T-helper 1 cell treated with Interleukin-12 subunit alpha and Interleukin-12 subunit beta and Interleukin-4 antibody, amounts not matched to agents 30 μg/mL and 1 μg/mL, for 36 hours (primary cell): ENCODE results near the gene FLRT1.

Experiments used
- H3K27ac Mint-ChIP-seq: one replicate; pipeline ENCODE4 v1.8.0; 2021; ENCODE audit warnings: mild to moderate bottlenecking, mixed read lengths
- H3K27me3 Mint-ChIP-seq: one replicate; pipeline ENCODE4 v1.8.0; 2021; ENCODE audit warnings: low read depth, mixed read lengths
- H3K36me3 Mint-ChIP-seq: one replicate; pipeline ENCODE4 v1.8.0; 2021; ENCODE audit warnings: low read depth, mixed read lengths
- H3K4me1 Mint-ChIP-seq: one replicate; pipeline ENCODE4 v1.8.0; 2021; ENCODE audit warnings: low read depth, mixed read lengths
- H3K4me3 Mint-ChIP-seq: one replicate; pipeline ENCODE4 v1.8.0; 2021; ENCODE audit warnings: mild to moderate bottlenecking, moderate library complexity, mixed read lengths
- H3K9me3 Mint-ChIP-seq: one replicate; pipeline ENCODE4 v1.8.0; 2021; ENCODE audit warnings: mixed read lengths

The FLRT1 gene

DNA sequence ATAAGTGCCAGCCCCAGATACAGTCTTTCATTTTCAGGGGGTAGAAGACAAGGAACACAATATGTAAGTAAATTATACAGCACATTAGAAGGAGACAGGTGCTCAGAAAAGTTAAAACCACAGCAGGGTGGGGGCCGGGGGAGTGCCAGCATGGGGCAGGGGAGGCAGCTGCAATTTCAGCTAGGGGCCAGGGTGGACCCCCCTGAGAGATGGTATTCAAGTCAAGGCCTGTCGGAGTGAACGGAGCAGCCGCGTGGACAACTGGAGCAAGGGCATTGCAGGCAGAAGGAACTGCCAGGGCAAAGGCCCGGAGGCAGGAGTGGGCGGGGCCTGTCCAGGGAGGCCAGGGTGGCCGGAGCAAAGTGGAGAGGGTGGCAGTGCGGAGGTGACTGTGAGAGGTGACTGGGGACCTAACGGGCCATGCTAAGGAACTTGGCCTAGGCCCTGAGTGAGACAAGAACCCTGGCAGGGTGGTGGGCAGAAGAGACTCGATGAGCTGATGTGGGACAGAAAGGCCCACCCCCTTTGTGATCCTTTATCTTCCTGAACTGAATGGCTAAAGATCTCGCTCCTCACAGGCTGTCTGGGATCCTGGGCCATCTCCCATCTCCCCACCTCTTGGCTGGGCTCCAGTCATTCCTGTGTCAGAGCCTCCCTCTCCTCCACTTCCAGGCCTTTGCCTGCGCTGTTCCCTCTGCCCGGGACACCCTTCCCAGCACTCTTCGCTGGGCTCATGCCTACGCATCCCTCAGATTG is 22.4 kb upstream of the FLRT1 start:
- no peak overlapping the region for H3K27ac Mint-ChIP-seq
- no peaks in the 10 kb centered on the region for H3K4me1 Mint-ChIP-seq
- no peaks in the 10 kb centered on the region for H3K36me3 Mint-ChIP-seq
- H3K27me3 Mint-ChIP-seq: peaks cover 8% of the 10 kb centered on the region
- peaks cover 12% of the 10 kb centered on the region for H3K9me3 Mint-ChIP-seq
- H3K4me3 Mint-ChIP-seq: no peak overlapping the region

DNA sequence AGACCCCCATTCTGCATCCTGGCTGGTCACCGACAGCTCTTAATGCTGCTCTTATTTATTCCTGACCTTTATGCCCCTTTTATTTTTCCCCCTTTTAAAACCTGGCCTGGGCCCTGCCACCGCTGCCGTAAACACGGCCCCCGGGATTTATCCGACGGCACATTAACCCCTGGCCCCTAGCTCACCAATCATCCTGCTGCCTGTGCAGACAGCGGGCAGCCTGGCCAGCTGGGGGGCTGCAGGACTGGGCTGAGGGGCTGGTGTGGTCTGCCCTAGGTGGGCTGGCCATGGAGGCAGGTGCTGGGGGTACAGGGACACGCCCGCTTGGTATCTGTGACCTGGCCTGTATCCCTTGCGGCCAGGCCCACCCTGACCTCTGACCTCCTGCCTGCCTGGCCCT is 21.4 kb upstream of the FLRT1 start:
- H3K4me3 Mint-ChIP-seq: no peak overlapping the region
- H3K36me3 Mint-ChIP-seq: no peaks in the 10 kb centered on the region
- H3K27ac Mint-ChIP-seq: no peak overlapping the region
- H3K9me3 Mint-ChIP-seq: peaks cover 12% of the 10 kb centered on the region
- no peaks in the 10 kb centered on the region for H3K27me3 Mint-ChIP-seq
- no peaks in the 10 kb centered on the region for H3K4me1 Mint-ChIP-seq

DNA sequence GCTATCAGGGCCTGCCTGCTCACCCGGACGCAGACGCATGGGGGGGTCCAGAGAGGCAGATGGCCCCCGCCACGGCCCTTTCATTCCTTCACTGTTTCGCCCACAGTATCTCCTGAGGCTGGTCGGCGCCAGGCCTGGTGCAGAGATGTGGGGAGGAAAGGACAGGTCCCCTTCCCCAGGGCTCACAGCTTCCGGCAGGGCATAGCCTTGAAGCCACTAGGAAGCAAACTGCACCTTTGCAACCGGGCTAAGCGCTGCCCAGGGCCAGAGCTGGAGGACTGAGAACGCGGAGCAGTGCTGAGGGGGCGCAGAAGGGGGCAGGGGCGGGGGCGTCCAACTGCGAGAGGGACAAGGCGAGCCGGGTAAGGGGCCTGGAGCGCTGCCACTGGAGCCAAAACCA is 20.2 kb upstream of the FLRT1 start:
- H3K4me3 Mint-ChIP-seq: no peak overlapping the region
- H3K36me3 Mint-ChIP-seq: no peaks in the 10 kb centered on the region
- H3K27me3 Mint-ChIP-seq: no peaks in the 10 kb centered on the region
- H3K27ac Mint-ChIP-seq: no peak overlapping the region
- peaks cover 6% of the 10 kb centered on the region for H3K9me3 Mint-ChIP-seq
- H3K4me1 Mint-ChIP-seq: no peaks in the 10 kb centered on the region

DNA sequence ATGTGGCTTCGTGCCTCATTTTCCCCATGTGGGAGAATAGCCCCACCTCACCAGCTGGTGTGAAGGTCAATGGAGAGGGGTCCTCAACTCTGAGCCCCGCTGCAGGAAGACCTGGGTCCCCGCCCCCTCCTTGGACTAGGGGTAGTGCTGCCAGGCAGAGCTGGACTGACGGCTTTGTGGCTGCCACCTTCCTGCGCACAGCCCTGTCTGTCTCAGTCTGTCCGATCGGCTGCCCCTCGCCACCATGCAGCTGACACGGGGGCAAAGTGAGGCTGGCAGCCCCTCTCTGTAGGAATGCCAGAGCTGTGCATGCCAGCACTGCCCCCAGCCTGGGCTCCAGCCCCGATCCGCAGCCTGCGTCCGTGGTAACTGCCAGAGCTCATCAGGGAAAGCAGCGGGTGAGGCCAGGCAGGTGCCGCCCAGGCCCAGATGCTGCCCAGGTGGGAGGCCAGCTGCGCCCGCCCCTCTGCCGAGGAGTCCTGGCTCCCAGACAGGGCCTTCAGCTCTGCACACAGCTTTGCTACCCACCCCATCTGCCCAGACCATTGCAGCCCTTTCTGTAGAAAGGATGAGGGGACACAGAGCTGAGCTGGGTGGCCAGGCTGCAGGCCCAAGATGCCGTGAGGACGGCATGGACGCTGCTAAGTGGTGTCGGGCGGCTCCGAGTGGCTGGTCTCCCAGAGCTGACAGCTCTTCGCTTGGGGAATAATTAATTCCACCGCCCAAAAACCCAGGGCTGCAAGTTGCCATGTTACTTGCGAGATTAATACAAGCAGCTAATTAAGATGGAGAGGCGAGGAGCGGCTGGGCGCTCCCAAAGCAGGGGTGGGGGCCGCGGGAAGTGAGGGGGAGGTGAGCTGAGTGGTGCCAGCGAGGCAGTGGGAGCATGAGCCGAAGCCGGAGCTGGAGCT is 19.5 kb upstream of the FLRT1 start:
- H3K9me3 Mint-ChIP-seq: peaks cover 2% of the 10 kb centered on the region
- no peaks in the 10 kb centered on the region for H3K36me3 Mint-ChIP-seq
- H3K4me3 Mint-ChIP-seq: no peak overlapping the region
- H3K4me1 Mint-ChIP-seq: no peaks in the 10 kb centered on the region
- no peaks in the 10 kb centered on the region for H3K27me3 Mint-ChIP-seq
- H3K27ac Mint-ChIP-seq: no peak overlapping the region

DNA sequence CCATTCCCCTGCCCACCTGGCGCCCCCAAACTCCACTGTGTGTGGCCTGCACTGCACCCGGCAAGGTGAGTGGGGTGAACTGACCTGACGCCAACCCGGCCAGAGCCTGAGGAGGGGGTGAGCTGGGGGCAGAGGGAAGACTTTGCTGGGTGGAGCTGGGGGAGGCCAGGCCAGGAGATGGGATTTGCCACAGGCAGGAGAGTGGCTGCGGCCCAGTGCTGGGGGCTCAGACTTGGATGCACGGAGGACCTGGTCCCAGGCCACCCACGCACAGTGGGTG is 17.8 kb upstream of the FLRT1 start:
- Mint-ChIP-seq H3K9me3 (no peaks in the 10 kb centered on the region), H3K4me3 (no peak overlapping the region), H3K27me3 (no peaks in the 10 kb centered on the region), H3K36me3 (no peaks in the 10 kb centered on the region), H3K4me1 (no peaks in the 10 kb centered on the region), H3K27ac (no peak overlapping the region)

DNA sequence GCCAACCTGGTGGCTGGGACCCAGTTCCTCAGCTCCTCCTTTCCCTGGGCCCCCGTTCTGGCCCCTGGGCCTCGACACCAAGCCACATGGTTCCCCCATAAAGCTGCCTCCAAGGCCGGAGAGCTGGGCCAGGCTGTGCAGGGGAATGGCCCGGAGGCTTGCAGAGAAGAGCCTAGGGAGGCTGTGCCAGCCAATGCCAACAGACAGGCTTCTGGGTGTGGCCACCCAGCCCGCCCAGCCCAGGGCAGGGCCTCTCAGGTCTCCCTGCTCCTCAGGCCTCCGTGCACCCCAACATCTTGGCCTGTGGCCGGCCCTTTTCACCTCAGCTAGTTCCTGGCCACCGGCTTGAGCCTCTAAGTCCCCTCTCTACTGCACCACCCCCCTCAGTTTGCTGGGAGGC is 17.4 kb upstream of the FLRT1 start:
- no peaks in the 10 kb centered on the region for H3K36me3 Mint-ChIP-seq
- no peaks in the 10 kb centered on the region for H3K4me1 Mint-ChIP-seq
- H3K27ac Mint-ChIP-seq: no peak overlapping the region
- no peak overlapping the region for H3K4me3 Mint-ChIP-seq
- H3K9me3 Mint-ChIP-seq: no peaks in the 10 kb centered on the region
- no peaks in the 10 kb centered on the region for H3K27me3 Mint-ChIP-seq

DNA sequence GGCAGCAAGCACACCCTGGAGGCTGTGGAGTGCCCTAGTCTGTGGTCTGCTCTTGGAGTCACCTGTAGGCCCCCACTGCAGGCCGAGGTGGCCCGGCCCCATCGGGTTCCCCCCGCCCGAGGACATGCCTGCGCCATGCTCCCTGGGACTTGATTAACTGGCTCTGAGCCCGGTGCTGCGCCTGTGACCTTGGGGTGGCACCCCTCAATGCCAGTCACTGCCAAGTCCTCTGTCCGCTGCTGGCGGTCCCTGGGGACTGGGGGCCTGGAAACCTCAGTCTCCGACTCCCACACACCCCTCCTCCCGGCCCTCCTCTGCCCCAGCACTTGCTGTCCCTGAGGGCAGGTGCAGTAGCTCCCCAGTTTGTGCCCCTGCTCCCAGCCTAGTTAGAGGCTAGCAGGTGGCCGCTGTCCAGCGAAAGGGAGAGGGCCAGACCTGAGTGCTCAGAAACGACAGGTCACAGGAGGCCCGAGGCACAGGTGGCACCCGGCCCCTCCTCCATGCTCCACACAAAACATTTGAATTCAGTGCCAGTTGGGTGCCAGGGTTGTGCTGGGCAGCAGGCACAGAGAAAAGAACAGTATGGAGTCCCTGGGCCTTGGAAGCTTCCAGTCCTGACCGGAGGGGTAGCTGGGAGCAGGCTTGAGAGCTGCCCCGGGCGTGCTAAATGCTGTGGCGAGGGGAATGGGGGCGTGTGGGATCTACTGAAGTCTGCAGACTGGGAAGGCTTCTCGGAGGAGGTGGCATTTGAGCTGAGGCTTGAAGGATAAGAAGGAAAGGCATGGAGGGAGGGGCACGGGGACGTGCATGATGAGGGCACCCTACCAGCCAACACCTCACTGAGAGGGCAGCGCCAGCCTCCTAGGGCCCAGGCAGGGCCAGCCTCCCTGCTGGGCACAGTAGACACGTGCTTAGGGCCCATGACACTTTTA is 16.4 kb upstream of the FLRT1 start:
- H3K4me1 Mint-ChIP-seq: no peaks in the 10 kb centered on the region
- no peaks in the 10 kb centered on the region for H3K36me3 Mint-ChIP-seq
- no peak overlapping the region for H3K4me3 Mint-ChIP-seq
- H3K27ac Mint-ChIP-seq: no peak overlapping the region
- H3K9me3 Mint-ChIP-seq: no peaks in the 10 kb centered on the region
- H3K27me3 Mint-ChIP-seq: no peaks in the 10 kb centered on the region

DNA sequence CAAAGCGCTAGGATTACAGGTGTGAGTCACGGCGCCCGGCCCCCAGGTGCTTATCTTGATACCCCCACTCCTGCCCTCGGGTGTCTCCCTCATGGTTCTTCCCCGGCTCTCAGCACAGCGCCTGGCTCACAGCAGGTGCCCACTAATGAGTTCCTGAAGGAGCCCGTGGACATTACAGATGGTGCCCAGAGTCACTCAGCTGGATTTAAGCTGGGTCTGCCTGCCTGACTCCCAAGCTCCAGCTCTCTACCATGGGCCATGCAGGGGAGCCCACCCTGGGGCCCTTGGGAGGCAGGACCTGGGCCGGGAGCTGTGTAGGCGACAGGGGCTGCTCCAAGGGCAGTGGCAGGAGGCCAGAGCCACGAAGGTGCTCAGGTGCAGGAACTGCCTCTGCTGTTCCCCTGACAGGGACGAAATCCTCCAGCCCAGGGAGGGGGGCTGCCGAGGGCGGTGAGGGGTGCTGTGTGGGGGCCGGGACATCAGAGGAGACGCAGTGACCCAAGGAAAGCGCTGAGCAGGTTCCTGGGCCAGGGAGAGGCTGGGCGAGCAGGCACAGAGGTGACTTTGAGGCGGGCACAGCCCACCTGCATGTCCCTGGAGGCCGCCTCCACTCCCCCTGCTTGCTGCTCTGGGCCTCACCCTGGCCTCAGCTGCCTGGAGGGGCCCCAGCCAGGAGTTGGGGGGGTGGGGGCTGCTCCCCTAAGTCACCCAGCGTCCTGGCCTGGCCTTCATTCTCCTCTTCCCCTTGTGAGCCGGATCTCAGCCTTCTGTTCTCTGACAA is 14.6 kb upstream of the FLRT1 start:
- no peaks in the 10 kb centered on the region for H3K27me3 Mint-ChIP-seq
- no peaks in the 10 kb centered on the region for H3K4me1 Mint-ChIP-seq
- H3K4me3 Mint-ChIP-seq: no peak overlapping the region
- no peak overlapping the region for H3K27ac Mint-ChIP-seq
- H3K9me3 Mint-ChIP-seq: no peaks in the 10 kb centered on the region
- H3K36me3 Mint-ChIP-seq: no peaks in the 10 kb centered on the region

DNA sequence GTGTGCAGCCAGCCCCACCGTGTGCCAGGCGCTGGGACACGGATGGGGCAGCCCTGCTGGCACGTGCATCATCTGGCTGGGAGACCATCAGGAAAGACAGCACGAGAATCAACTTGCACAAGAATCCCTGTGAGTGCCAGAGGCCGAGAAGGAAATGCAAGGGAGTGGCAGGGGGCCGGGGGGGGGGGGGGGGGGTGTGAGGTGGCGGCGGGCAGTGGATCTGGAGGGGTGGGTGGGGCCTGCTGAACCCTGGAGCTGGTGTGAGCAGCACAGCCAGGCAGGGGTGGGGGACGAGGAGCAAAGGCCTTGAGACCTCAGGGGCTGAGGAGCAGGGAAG is 14.0 kb upstream of the FLRT1 start:
- Mint-ChIP-seq H3K27ac (no peak overlapping the region), H3K9me3 (no peaks in the 10 kb centered on the region), H3K4me1 (no peaks in the 10 kb centered on the region)

DNA sequence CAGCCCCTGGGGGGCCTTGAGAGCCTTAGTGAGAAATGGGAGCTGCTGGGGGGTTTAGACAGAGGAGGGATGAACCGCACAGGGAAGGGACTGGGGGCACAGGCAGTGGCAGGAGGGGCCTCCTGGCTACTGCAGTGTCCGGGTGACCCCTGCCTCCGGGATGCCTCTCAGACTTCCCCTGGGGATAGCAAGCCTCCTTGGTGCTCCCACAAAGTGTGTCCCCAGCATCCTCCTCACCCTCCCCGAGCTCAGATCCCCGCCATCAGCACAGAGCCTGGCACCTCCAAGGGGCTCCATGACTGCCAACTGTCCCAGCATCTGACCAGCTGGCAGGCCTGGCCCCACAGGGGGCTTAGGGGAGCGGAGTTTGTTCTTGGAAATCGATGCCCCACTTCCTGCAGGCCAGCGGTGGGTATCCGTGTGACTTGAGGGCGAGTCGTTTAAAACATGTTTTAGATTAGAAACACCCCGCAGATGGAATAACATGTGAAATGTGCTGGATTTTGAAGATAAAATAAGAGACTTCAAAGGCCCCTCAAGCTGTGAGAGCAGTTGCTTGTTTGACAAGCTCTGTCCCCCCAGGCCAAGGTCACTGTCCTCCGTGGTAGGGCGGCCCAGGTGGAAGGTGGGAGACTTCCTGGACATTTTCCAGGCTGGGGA is 13.5 kb upstream of the FLRT1 start:
- H3K36me3 Mint-ChIP-seq: no peaks in the 10 kb centered on the region
- H3K4me3 Mint-ChIP-seq: no peak overlapping the region
- H3K9me3 Mint-ChIP-seq: no peaks in the 10 kb centered on the region
- H3K27ac Mint-ChIP-seq: no peak overlapping the region
- no peaks in the 10 kb centered on the region for H3K4me1 Mint-ChIP-seq
- H3K27me3 Mint-ChIP-seq: peaks cover 5% of the 10 kb centered on the region

More for the DNA sequence above, 14.0 kb upstream of the FLRT1 start:
- Mint-ChIP-seq H3K4me3 (no peak overlapping the region), H3K36me3 (no peaks in the 10 kb centered on the region), H3K27me3 (peaks cover under 1% of the 10 kb centered on the region)

DNA sequence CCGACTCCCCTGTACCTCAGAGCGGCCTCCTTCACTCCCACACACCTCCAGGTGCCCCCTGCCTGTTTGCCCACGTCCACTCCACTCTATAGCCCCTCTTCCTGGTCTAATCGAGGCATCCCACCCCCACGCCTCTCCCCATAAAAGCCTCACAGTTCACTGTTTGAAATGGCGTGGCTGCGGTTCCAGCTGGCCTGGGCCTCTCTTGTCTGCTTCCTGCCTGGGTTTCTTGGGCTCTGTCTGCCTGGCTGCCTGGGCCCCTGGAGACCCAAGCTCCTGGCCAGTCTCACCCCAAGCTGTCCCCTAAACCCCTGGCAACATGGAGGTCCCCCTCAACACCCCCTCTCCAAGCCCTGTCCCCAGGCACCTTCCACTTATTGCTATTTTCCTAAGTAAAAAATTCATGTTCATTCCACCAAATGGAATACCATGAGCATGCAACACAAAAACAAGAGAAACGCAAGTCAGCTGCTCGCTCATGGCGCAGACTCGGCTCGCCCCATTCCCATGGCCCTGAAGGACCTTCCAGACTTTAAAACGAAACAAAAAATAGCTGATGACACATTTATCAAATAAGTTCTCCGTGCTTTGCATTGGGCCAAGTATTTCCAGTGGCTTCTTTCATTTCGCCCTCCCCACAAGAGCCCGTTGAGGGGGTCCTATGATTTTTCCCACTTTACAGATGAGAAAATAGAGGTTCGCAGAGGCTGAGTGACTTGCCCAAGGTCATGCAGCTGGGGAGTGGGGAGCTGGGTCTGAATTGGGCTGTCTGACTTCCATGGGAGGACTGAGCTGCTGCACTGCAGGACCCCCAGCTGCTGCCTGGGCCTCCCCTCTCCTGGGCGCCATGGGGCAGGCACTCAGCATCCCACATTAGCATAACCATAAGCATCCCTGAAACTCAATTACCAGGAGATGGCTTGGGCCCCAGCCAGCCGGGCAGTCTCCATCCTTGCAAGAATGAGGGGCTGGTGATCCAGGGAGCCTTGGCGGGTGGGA is 11.7 kb upstream of the FLRT1 start:
- Mint-ChIP-seq H3K4me1 (no peaks in the 10 kb centered on the region), H3K27me3 (peaks cover 5% of the 10 kb centered on the region), H3K4me3 (no peak overlapping the region), H3K27ac (no peak overlapping the region), H3K9me3 (no peaks in the 10 kb centered on the region), H3K36me3 (no peaks in the 10 kb centered on the region)

DNA sequence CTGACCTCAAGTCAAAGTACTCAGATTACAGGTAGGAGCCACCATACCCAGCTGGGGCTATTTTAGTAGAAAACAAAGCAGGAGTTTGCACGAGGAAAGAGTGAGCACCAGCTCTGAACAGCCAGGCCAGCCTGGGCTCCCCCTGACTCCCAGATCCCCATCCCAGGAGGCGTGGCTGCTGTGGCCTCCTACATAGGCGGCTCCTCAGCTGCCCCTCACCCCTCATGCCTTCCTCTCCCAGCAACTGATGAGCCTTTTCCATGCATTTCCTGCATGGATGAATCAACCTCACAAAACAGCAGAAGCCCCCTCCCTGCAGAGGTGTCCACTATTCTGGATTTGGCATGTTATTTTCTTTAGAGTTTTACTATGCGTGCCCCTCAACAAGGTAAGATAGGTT is 10.5 kb upstream of the FLRT1 start:
- H3K4me1 Mint-ChIP-seq: no peaks in the 10 kb centered on the region
- H3K36me3 Mint-ChIP-seq: no peaks in the 10 kb centered on the region
- no peak overlapping the region for H3K4me3 Mint-ChIP-seq
- H3K27me3 Mint-ChIP-seq: peaks cover 6% of the 10 kb centered on the region
- no peak overlapping the region for H3K27ac Mint-ChIP-seq
- H3K9me3 Mint-ChIP-seq: no peaks in the 10 kb centered on the region
